GM18951 (cell line): ENCODE measurements around the gene TBC1D3L.
"Not testable (repeated sequence)": the region's sequence is repeated elsewhere in the genome, so short reads cannot be mapped to it uniquely, and the experiment has no call there.

Source experiments
- in situ Hi-C: fragments of 300-500 bp; cut with MboI; formaldehyde crosslinking; loops from one replicate; pipeline ENCODE4 v1.12.0; 2022; ENCODE audit warnings: low sequenced_read_pairs, mixed read lengths, inconsistent platforms; ENCODE audit not compliant: unreplicated experiment

TBC1D3L gene

DNA sequence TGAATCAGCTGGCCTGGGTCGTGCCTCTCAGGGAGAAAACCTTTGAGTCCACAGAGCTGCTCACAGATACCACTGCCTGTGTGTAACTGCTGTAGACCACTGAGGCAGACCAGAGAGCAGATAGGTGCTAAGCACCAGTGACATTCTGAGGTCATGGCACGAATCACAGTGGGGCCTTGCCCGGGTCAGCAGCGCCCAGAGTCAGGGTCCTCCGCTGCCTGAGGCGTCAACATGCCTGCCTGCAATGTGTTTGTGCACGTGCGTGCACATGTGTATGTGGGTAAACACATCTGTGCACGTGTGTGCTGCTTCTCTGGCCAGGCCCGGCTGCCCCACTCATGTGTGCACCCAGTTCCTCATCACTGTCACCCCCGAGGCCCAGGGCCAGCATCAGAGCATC lies at the start of gene TBC1D3L:
TBC1D3L (minus strand) TSS at position 101 of the 400 bp plus-strand sequence. CDS start 1,540 bp downstream, outside the sequence.
- in situ Hi-C loops = not testable (repeated sequence)

DNA sequence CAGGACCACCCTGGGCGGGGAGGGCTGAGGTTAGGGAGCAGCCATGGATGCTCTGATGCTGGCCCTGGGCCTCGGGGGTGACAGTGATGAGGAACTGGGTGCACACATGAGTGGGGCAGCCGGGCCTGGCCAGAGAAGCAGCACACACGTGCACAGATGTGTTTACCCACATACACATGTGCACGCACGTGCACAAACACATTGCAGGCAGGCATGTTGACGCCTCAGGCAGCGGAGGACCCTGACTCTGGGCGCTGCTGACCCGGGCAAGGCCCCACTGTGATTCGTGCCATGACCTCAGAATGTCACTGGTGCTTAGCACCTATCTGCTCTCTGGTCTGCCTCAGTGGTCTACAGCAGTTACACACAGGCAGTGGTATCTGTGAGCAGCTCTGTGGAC lies 14.8 kb upstream of the TBC1D3L start, which contains the start of gene TBC1D3D:
TBC1D3D (plus strand) TSS at position 301 of the 400 bp plus-strand sequence. CDS start 1,585 bp downstream, outside the sequence.
- in situ Hi-C loops = not testable (repeated sequence)
